NCI-H774 (cell line): Measurements from ENCODE around the gene SLC6A13.
"Not testable (repeated sequence)": the region's sequence is repeated elsewhere in the genome, so short reads cannot be mapped to it uniquely, and the experiment has no call there.

ENCODE experiments used
- DNase-seq: peaks from one replicate; lab custom pipeline; 2025; lab: John Stamatoyannopoulos, UW

SLC6A13 gene

DNA sequence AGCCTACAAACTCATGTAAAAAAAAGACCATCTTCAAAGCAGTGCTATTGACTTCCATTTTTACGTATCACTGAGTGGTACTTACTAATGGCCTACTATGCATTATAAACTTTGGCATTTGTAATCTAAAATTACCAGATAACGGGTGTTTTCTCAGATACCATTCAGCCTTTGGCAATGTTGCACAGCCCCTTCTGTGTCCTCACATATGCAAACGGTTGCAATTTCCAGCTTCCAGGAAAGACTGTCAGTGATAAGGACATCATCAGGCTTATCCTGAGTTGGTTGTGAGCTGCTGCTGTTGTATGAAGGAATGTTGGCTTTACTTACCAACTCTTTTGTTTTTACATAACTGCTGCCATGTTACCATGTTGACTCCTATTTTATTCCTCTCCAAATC is 1.6 kb upstream of the SLC6A13 start:
- DNase-seq = no peak

DNA sequence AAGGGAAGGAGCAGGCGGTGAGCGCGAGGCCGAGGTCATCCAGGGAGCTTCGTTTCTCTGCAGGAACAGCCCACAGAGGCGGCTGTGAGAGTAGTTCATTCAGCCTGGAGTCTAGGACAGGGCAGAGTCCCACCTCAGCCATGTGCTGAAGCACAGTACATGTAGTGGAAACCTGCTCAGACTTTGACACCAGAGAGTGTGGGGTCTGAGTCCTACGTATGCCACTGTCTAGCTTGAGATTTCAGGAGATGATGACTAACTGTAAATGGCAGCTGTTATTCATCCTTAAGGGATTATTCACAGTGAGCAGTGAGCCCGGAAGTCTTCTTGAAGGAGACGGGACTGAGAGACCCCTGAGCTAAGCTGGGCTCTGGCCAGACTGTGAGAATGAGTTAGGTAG is 938 bp upstream of the SLC6A13 start:
- no peak for DNase-seq

- no peak for DNase-seq
Measured at GRCh38 chr12:262113-262512, 523 bp downstream of the SLC6A13 start.

DNA sequence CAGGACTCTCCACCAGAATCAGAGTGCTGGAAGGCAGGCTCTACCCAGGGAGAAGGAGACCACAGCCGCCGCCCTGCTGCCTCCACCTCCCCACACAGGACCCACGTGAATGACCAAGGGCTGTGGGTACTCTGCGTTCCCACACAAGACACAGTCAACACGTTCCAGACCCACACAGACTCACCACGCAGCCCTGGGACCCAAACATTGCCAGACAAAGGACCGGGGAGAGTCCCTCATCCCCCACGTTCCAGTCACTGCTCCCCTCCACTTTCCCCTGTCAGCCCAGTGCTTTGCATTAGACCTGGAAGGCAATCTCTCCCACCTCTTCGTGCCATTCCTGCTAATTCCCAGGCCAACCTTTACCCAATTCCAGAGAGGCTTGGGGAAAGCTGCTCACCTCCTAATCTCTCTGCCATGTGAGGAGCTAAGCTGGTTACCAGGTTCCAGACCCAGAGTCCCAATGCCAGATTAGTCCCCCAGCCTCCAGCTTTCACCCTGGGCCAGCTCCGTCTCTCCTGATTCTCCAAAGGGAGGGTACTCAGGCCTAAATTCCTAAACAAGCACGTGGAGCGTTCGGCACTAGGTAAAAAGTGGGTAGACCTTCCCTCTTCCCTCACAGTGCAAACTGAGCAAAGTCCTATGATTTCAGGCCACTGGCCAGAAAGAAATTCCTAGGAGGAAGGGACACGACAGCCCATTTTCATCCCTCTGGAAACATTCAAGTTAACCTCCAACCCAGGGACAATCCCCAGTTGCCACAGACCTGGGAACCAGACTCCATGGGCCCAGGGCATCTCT is 4.9 kb downstream of the SLC6A13 start:
- DNase-seq = no peak

- DNase-seq = no peak
Measured at GRCh38 chr12:256958-257357, 5.7 kb downstream of the SLC6A13 start.

GRCh38 chr12:256225-256624 is 6.4 kb downstream of the SLC6A13 start:
- DNase-seq = no peak

DNA sequence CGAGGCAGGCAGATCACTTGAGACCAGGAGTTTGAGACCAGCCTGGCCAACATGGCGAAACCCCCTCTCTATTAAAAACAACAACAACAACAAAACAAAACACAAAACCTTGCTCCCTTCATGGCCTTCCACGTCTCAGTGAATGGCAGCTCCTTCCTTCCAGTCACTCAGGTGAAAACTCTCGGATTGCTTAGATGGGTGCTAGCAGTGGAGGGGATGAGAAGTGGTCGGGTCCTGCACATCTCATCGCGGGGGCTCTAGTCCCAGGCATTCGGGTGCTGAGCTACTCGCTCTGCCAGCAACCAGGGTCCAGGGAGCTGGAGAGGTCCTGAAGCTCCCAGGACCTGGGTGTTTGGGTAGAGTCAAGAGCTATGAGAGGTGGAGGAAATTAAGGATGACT is 7.7 kb downstream of the SLC6A13 start:
- no peak for DNase-seq

DNA sequence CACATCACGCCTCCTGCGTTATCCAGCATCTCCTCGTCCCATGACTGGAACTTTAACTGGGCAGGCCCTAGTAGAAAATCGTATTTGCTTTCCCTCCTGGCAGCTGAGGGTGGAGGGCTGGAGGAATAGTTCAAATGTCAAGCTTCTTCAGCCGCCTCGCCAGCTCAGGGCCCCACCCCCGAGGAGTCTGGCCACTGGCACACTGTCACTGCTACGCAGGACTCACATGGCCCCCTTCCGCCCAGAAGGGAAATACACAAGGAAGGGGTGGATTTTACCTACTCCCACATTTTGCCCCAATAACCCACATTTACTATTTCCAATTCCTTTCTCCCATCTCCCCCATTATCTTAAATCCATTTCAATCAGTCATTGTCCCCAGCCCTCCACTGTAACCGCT is 8.6 kb downstream of the SLC6A13 start:
- DNase-seq = no peak

GRCh38 chr12:253116-253831 is 9.4 kb downstream of the SLC6A13 start:
- no peak for DNase-seq

DNA sequence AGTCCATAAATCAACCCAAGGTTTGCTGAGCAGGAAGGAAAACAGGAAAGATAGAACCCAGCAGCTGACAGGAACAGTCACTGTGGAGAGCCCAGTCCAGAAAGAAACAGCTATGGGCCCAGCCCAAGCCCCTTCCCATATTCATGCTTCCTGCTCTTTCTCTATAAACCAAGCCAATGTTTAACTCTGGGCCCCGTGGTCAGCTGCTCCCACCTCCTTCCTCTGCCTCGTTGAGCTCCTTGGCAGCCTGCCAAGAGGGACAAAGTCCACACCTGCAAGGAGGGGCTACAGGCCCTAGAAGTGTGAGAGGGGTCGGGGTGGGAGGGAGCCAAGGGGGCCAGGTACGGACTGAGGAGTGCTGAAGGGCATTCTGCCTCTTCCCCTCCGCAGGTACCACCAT is 10.0 kb downstream of the SLC6A13 start:
- no peak for DNase-seq

- DNase-seq = no peak
Measured at GRCh38 chr12:247271-247670, 15.4 kb downstream of the SLC6A13 start.

DNA sequence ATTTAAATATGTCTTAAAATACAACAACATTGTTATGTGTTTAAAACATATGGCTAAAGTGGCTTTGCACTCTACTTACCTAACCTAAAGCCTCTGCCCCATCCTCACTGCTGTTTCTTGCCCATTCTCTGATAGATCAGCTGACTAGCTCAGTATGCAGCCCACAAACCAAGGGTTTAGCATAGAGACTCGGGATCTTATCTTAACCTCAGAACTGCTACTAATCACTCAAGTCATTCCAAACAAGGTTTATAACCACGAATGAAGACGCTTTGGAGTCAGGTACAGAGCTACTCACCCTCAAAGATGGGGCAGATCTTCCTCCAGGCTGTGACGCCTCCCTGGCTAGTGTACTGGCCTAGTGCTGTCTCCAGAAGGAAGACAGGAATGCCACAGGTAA is 19.3 kb downstream of the SLC6A13 start:
- DNase-seq = no peak

- DNase-seq = no peak
Measured at GRCh38 chr12:242496-242895, 20.1 kb downstream of the SLC6A13 start.

DNA sequence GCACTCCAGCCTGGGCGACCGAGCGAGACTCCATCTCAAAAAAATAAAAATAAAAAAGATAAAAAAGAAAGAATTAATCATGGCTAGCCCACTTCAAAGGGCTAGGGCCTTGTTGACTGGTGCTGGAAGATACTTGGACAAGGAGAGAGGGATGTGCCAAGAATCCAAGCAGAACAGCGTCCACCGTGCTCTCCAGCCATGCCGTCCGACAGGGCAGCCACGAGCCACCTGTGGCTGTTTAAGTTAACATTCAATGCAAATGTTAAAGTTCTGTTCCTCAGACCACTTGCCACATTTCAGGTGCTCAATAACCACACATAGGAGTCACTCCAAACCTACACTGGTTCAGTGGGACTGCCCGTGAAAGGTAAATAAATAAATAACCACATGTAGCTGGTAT is 21.4 kb downstream of the SLC6A13 start:
- DNase-seq = no peak

DNA sequence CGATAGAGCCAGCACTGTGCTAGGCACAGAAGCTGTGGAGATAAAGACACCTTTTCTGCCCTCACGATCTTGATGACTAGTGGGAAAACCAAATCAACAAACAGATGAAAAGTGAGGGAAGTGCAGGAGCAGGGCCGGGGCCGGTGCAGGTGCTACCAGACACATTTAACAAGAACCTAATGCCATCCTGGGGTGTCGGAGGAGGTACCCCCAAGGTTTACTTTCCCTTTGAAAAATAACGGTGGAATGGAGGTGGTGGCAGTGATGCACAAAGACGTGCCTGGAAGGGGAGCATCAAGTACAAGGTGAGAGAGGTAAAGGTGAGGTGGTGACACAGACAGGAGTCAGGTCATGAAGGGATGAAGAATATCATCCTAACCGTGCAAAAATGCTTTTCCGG is 22.1 kb downstream of the SLC6A13 start:
- DNase-seq = no peak

DNA sequence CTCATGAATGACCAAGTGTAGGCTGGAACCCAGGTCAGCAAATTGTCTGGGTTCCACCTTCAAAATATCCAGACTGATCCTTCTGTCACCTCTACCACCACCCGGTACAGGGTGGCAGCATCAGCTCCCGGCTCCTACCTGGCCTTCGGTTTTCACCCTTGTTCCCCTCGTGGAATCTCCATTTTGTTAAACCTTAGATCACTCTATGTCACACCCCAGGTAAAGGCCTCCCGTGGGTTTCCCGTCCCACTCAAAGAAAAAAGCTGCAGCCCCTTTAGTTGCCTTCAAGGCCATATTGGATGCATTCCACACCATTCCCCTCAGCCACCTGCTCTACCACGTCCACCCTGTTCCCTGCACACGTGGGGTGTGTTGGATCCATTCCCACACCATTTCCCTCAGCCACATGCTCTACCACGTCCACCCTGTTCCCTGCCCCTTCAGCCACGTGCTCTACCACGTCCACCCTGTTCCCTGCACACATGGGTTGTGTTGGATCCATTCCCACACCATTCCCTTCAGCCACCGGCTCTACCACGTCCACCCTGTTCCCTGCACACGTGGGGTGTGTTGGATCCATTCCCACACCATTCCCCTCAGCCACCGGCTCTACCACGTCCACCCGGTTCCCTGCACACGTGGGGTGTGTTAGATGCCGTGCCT is 23.8 kb downstream of the SLC6A13 start:
- no peak for DNase-seq

- no peak for DNase-seq
Measured at GRCh38 chr12:238116-238515, 24.5 kb downstream of the SLC6A13 start.

DNA sequence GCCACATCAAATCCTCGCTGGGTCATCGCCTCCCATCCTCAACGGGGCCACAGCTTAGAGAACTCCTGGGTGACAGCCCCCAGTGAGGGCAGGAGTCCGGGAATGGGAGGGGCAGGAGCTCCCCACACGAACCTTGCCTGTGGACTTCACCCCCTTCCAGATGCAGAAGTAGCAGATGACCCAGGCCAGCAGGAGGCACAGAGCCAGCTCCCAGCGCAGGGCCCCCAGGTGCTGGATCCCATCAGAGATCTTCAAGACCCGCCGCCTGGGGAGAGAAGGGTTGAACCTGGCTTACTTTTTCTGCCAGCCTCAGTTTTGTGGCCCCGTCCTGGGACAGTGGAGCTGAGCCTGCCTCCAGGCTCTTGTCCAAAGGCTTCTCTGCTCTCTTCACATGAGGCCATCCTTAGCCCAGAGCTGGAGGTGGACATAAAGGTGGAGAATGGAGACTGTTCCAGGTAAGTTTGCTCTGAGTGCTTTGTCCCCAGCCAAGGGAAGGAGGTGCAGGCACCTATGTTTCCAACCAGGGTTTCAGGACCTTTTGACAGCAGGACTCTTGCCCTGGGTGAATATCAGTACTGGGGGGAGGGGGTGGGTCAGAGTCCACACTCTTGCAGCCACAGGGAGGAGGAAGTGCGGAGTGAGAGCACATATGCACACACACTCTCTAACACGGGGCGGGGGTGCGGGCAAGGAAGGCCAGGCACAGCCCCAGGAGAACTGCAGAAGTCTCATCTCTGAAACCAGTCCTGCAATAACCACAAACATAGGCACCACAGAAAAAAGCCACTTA is 25.4 kb downstream of the SLC6A13 start:
- no peak for DNase-seq

GRCh38 chr12:236445-236844 is 26.2 kb downstream of the SLC6A13 start:
- no peak for DNase-seq

DNA sequence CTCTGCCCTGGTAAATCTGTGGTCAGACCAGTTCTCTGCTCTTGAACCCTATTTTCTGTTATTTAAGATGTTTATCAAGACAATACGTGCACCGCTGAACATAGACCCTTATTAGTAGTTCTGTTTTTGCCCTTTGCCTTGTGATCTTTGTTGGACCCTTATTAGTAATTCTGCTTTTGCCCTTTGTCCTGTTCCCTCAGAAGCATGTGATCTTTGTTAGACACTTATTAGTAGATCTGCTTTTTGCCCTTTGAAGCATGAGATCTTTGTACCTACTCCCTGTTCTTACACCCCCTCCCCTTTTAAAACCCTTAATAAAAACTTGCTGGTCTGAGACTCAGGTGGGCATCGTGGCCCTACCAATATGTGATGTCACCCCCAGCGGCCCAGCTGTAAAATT is 26.7 kb downstream of the SLC6A13 start:
- not testable (repeated sequence) for DNase-seq

- DNase-seq = no peak
Measured at GRCh38 chr12:234891-235415, 27.7 kb downstream of the SLC6A13 start.

DNA sequence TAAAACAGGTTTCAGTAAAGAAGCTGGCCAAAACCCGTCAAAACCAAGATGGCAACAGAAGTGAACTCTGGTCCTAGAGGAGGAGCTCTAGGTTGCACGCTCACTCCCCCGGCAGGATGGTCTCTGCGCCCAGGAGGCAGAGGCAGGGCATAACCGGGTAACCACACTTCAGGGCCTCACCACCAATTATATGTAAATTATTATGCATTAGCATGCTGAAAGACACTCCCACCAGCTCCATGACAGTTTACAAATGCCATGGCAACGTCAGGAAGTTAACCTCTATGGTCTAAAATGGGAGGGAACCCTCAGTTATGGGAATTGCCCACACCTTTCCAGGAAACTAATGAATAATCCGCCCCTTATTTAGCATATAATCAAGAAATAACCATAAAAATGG is 28.6 kb downstream of the SLC6A13 start:
- DNase-seq = no peak
